Measurements from ENCODE around the gene GSK3B.

The GSK3B gene

GRCh38 chr3:119912220-119912619 is 182.0 kb downstream of the GSK3B start:
- Histone ChIP-seq H3K4me2 (ENCODE audit: low read length) (no peak overlapping the region), H2AFZ (no peak overlapping the region), H3K27me3 (ENCODE audit: control insufficient read depth, insufficient read depth, low read length) (no peaks in the 10 kb centered on the region), H3K4me3 (ENCODE audit: low read depth, low read length) (no peak overlapping the region), H3K9me3 (ENCODE audit: control insufficient read depth, low read length) (no peaks in the 10 kb centered on the region), H3K79me2 (no peaks in the 10 kb centered on the region), H3K27ac (no peak overlapping the region), H3K4me1 (no peaks in the 10 kb centered on the region), H3K9ac (no peak overlapping the region), H3K36me3 (ENCODE audit: control insufficient read depth, insufficient read depth, low read length) (no peaks in the 10 kb centered on the region)
- TF ChIP-seq CTCF (IDR thresholded peaks at IDR 0.05): no peak

DNA sequence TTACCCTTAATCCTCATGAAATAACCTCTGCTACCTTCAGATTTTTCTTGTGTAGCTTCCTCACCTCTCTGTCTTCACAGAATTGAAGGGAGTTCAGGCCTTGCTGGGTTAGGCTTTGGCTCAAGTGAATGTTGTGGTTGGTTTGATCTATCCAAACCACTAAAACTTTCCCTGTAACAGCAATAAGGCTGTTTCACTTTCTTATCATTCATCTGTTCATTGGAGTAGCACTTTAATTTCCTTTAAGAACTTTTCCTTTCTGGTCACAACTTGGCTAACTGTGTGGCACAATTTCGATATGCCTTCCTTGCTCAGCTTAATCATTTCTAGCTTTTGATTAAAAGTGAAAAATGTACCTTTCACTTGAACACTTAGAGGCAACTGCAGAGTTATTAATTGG is 182.5 kb downstream of the GSK3B start:
- no peaks in the 10 kb centered on the region for H3K79me2 ChIP-seq
- H2AFZ ChIP-seq: no peak overlapping the region
- no peaks in the 10 kb centered on the region for H3K9me3 ChIP-seq (ENCODE audit: control insufficient read depth, low read length)
- H3K4me2 ChIP-seq (ENCODE audit: low read length): no peak overlapping the region
- H3K27me3 ChIP-seq (ENCODE audit: control insufficient read depth, insufficient read depth, low read length): no peaks in the 10 kb centered on the region
- no peak overlapping the region for H3K9ac ChIP-seq
- no peaks in the 10 kb centered on the region for H3K4me1 ChIP-seq
- H3K36me3 ChIP-seq (ENCODE audit: control insufficient read depth, insufficient read depth, low read length): no peaks in the 10 kb centered on the region
- no peak overlapping the region for H3K27ac ChIP-seq
- no peak overlapping the region for H3K4me3 ChIP-seq (ENCODE audit: low read depth, low read length)
- TF ChIP-seq CTCF (IDR thresholded peaks at IDR 0.05): no peak

GRCh38 chr3:119902061-119902460 is 192.2 kb downstream of the GSK3B start:
- Histone ChIP-seq H3K9me3 (ENCODE audit: control insufficient read depth, low read length) (no peaks in the 10 kb centered on the region), H3K4me1 (no peaks in the 10 kb centered on the region), H3K9ac (no peak overlapping the region), H3K36me3 (ENCODE audit: control insufficient read depth, insufficient read depth, low read length) (no peaks in the 10 kb centered on the region), H3K27ac (no peak overlapping the region), H3K79me2 (no peaks in the 10 kb centered on the region), H3K4me2 (ENCODE audit: low read length) (no peak overlapping the region), H3K27me3 (ENCODE audit: control insufficient read depth, insufficient read depth, low read length) (no peaks in the 10 kb centered on the region), H3K4me3 (ENCODE audit: low read depth, low read length) (no peak overlapping the region), H2AFZ (no peak overlapping the region)
- TF ChIP-seq CTCF (IDR thresholded peaks at IDR 0.05): no peak

GRCh38 chr3:119901148-119901547 is 193.1 kb downstream of the GSK3B start:
- no peak for TF ChIP-seq CTCF (IDR thresholded peaks at IDR 0.05)

DNA sequence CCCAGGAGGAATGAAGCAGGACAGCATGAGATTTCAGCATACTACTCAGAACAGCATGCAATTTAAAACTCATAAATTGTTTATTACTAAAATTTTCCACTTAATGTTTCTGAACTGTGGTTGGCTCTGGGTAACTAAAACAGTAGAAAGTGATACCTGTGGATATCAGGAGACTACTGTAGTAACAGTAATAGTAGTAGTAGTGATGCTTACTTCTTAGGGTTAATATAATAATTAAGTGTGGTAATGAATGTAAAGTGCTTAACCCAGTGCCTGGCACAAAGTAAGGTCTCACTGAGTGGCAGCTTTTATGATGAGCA is 195.1 kb downstream of the GSK3B start:
- Histone ChIP-seq H3K4me3 (ENCODE audit: low read depth, low read length) (no peak overlapping the region), H3K4me1 (no peaks in the 10 kb centered on the region), H3K27ac (no peak overlapping the region), H3K9me3 (ENCODE audit: control insufficient read depth, low read length) (no peaks in the 10 kb centered on the region), H3K9ac (no peak overlapping the region), H3K36me3 (ENCODE audit: control insufficient read depth, insufficient read depth, low read length) (no peaks in the 10 kb centered on the region), H2AFZ (no peak overlapping the region), H3K79me2 (no peaks in the 10 kb centered on the region), H3K4me2 (ENCODE audit: low read length) (no peak overlapping the region), H3K27me3 (ENCODE audit: control insufficient read depth, insufficient read depth, low read length) (no peaks in the 10 kb centered on the region)
- TF ChIP-seq CTCF (IDR thresholded peaks at IDR 0.05): no peak

More at GRCh38 chr3:119901148-119901547, 193.1 kb downstream of the GSK3B start:
- H2AFZ ChIP-seq: no peak overlapping the region
- no peaks in the 10 kb centered on the region for H3K9me3 ChIP-seq (ENCODE audit: control insufficient read depth, low read length)
- no peaks in the 10 kb centered on the region for H3K27me3 ChIP-seq (ENCODE audit: control insufficient read depth, insufficient read depth, low read length)
- H3K27ac ChIP-seq: no peak overlapping the region
- no peaks in the 10 kb centered on the region for H3K79me2 ChIP-seq
- H3K4me1 ChIP-seq: no peaks in the 10 kb centered on the region
- H3K4me2 ChIP-seq (ENCODE audit: low read length): no peak overlapping the region
- no peaks in the 10 kb centered on the region for H3K36me3 ChIP-seq (ENCODE audit: control insufficient read depth, insufficient read depth, low read length)
- no peak overlapping the region for H3K9ac ChIP-seq
- no peak overlapping the region for H3K4me3 ChIP-seq (ENCODE audit: low read depth, low read length)
